HepG2 (cell line): ENCODE measurements around the gene ANO5. TPM values are rescaled to one million over a fixed set of nuclear protein-coding genes. Genes with fewer than 3 reads are reported as not detected.

Experiments
- IRX3 ChIP-seq: sonication (generic); formaldehyde crosslinking; IDR thresholded peaks from 2 replicates; pipeline ENCODE4 v1.8.1; 2023; ENCODE audit warnings: mild to moderate bottlenecking, low read depth, missing genetic modification reagents, borderline replicate concordance
- MED1 ChIP-seq: sonication (generic); formaldehyde crosslinking; IDR thresholded peaks from 2 replicates; pipeline ENCODE4 v1.4.0; 2020; ENCODE audit warnings: missing genetic modification reagents
- PTBP1 ChIP-seq: fragments of 200-400 bp; formaldehyde crosslinking; IDR thresholded peaks from 2 replicates; pipeline ENCODE4 v1.6.1; 2018; ENCODE audit warnings: low read length, low read depth; ENCODE audit not compliant: poor library complexity, severe bottlenecking
- RFX5 ChIP-seq: IDR thresholded peaks from 2 replicates; pipeline ENCODE4 v1.6.1; 2011; ENCODE audit warnings: low read depth, low read length, improper control_type of control experiment
- THAP7 ChIP-seq: sonication (generic); formaldehyde crosslinking; IDR thresholded peaks from 2 replicates; pipeline ENCODE4 v1.8.1; 2023; ENCODE audit warnings: mild to moderate bottlenecking, missing genetic modification reagents
- ZBTB7B ChIP-seq: sonication (generic); formaldehyde crosslinking; IDR thresholded peaks from 2 replicates; pipeline ENCODE4 v1.4.0; 2020; ENCODE audit warnings: missing genetic modification reagents
- ZFP37 ChIP-seq: sonication (generic); formaldehyde crosslinking; IDR thresholded peaks from 2 replicates; pipeline ENCODE4 v1.4.0; 2020; ENCODE audit warnings: missing genetic modification reagents, borderline replicate concordance
- ZFP91 ChIP-seq: sonication (generic); formaldehyde crosslinking; IDR thresholded peaks from 2 replicates; pipeline ENCODE4 v1.9.0; 2022; ENCODE audit warnings: missing genetic modification reagents, mild to moderate bottlenecking, borderline replicate concordance
- ZNF12 ChIP-seq: sonication (generic); formaldehyde crosslinking; IDR thresholded peaks from 2 replicates; pipeline ENCODE4 v1.5.0; 2020; ENCODE audit warnings: missing genetic modification reagents
- ZNF619 ChIP-seq: sonication (generic); formaldehyde crosslinking; IDR thresholded peaks from 2 replicates; pipeline ENCODE4 v1.4.0; 2020; ENCODE audit warnings: mild to moderate bottlenecking, missing genetic modification reagents
- ZNF639 ChIP-seq: conservative IDR thresholded peaks from 2 replicates; pipeline ENCODE4 v1.6.1; 2018; ENCODE audit warnings: missing genetic modification reagents
- ZNF713 ChIP-seq: sonication (generic); formaldehyde crosslinking; IDR thresholded peaks from 2 replicates; pipeline ENCODE4 v1.4.0; 2020; ENCODE audit warnings: mild to moderate bottlenecking, missing genetic modification reagents
- polyA plus RNA-seq, 8 experiments: library from polyadenylated mRNA; depleted of rRNA in 3 of 8; stranded (reverse) in 7 of 8; unstranded in 1 of 8; fragments of >200 nt; fragmentation: Illumina TruSeq in 4 of 8; extraction: Trizol in 4 of 8; gene quantifications; 2 replicates each; pipeline versions ENCODE4 v1.2.1 to v1.2.3, GENCODE V29; 2011 to 2016; ENCODE audit warnings: low read depth in 4 of 8, missing spikeins in 1 of 8, mixed read lengths in 1 of 8; ENCODE audit not compliant: insufficient read depth in 1 of 8
- total RNA-seq, 5 experiments: library from RNA; depleted of rRNA; stranded (reverse); fragments of >200 nt; fragmentation: Illumina TruSeq; extraction: Trizol; gene quantifications; 2 replicates each; pipeline ENCODE4 v1.2.3, GENCODE V29; 2016; ENCODE audit warnings: low read depth in 1 of 5
- TF ChIP-seq, protein P1 (sequence below): sonication (generic); formaldehyde crosslinking; conservative IDR thresholded peaks from 2 replicates; pipeline ENCODE4 v1.8.1; 2023; ENCODE audit warnings: missing genetic modification reagents
- TF ChIP-seq, protein P2 (sequence below): sonication (generic); formaldehyde crosslinking; IDR thresholded peaks from 2 replicates; pipeline ENCODE4 v1.9.0; 2021; ENCODE audit warnings: mild to moderate bottlenecking, missing genetic modification reagents
- TF ChIP-seq, protein P3 (sequence below): IDR thresholded peaks from 2 replicates; pipeline ENCODE4 v1.6.1; 2016; ENCODE audit warnings: missing compliant biosample characterization, missing genetic modification reagents, borderline replicate concordance
- TF ChIP-seq, protein P4 (sequence below): sonication (generic); formaldehyde crosslinking; IDR thresholded peaks from 2 replicates; pipeline ENCODE4 v1.4.0; 2020; ENCODE audit warnings: missing genetic modification reagents

ANO5 gene
- total and polyA plus RNA-seq, 2 of the 13 experiments (the other 11 are each of a cell fraction or from before 2014, with no cell fraction given) = 0.02 to 0.03 TPM

DNA sequence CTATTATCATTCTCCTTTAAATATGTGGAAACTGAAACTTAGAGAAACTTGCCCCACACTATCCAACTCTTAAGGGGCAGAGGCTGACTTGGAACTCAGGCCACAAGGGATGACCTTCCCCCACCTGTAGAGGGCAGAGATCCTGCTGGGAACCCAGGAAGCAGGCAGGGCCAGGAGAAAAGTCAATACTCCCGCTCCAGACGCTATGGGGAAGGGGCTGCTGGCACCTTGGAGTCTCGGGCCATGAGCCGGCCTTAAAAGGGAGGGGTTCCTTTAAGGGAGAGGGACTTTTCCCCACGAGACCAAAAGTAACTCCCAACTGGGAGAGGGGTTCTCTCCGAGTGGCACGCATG is 620 bp upstream of the ANO5 start (continued):
- TF ChIP-seq, protein P1, sequence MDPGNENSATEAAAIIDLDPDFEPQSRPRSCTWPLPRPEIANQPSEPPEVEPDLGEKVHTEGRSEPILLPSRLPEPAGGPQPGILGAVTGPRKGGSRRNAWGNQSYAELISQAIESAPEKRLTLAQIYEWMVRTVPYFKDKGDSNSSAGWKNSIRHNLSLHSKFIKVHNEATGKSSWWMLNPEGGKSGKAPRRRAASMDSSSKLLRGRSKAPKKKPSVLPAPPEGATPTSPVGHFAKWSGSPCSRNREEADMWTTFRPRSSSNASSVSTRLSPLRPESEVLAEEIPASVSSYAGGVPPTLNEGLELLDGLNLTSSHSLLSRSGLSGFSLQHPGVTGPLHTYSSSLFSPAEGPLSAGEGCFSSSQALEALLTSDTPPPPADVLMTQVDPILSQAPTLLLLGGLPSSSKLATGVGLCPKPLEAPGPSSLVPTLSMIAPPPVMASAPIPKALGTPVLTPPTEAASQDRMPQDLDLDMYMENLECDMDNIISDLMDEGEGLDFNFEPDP (CRISPR knock-in tag) = 0 out of 2 replicates have a peak, but pooled peaks have one; percentile 79
- no peak for TF ChIP-seq PTBP1
- TF ChIP-seq, protein P2, sequence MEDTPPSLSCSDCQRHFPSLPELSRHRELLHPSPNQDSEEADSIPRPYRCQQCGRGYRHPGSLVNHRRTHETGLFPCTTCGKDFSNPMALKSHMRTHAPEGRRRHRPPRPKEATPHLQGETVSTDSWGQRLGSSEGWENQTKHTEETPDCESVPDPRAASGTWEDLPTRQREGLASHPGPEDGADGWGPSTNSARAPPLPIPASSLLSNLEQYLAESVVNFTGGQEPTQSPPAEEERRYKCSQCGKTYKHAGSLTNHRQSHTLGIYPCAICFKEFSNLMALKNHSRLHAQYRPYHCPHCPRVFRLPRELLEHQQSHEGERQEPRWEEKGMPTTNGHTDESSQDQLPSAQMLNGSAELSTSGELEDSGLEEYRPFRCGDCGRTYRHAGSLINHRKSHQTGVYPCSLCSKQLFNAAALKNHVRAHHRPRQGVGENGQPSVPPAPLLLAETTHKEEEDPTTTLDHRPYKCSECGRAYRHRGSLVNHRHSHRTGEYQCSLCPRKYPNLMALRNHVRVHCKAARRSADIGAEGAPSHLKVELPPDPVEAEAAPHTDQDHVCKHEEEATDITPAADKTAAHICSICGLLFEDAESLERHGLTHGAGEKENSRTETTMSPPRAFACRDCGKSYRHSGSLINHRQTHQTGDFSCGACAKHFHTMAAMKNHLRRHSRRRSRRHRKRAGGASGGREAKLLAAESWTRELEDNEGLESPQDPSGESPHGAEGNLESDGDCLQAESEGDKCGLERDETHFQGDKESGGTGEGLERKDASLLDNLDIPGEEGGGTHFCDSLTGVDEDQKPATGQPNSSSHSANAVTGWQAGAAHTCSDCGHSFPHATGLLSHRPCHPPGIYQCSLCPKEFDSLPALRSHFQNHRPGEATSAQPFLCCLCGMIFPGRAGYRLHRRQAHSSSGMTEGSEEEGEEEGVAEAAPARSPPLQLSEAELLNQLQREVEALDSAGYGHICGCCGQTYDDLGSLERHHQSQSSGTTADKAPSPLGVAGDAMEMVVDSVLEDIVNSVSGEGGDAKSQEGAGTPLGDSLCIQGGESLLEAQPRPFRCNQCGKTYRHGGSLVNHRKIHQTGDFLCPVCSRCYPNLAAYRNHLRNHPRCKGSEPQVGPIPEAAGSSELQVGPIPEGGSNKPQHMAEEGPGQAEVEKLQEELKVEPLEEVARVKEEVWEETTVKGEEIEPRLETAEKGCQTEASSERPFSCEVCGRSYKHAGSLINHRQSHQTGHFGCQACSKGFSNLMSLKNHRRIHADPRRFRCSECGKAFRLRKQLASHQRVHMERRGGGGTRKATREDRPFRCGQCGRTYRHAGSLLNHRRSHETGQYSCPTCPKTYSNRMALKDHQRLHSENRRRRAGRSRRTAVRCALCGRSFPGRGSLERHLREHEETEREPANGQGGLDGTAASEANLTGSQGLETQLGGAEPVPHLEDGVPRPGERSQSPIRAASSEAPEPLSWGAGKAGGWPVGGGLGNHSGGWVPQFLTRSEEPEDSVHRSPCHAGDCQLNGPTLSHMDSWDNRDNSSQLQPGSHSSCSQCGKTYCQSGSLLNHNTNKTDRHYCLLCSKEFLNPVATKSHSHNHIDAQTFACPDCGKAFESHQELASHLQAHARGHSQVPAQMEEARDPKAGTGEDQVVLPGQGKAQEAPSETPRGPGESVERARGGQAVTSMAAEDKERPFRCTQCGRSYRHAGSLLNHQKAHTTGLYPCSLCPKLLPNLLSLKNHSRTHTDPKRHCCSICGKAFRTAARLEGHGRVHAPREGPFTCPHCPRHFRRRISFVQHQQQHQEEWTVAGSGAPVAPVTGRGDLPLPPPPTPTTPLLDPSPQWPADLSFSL (CRISPR knock-in tag) = no peak
- no peak for TF ChIP-seq ZBTB7B (CRISPR knock-in tag)
- TF ChIP-seq IRX3 = no peak
- no peak for TF ChIP-seq ZNF12 (CRISPR knock-in tag)
- no peak for TF ChIP-seq ZNF713 (CRISPR knock-in tag)
- no peak for TF ChIP-seq MED1 (CRISPR knock-in tag)
- no peak for TF ChIP-seq ZFP37
- no peak for TF ChIP-seq THAP7 (CRISPR knock-in tag)
- TF ChIP-seq, protein P3, sequence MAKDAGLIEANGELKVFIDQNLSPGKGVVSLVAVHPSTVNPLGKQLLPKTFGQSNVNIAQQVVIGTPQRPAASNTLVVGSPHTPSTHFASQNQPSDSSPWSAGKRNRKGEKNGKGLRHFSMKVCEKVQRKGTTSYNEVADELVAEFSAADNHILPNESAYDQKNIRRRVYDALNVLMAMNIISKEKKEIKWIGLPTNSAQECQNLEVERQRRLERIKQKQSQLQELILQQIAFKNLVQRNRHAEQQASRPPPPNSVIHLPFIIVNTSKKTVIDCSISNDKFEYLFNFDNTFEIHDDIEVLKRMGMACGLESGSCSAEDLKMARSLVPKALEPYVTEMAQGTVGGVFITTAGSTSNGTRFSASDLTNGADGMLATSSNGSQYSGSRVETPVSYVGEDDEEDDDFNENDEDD (CRISPR knock-in tag) = no peak
- TF ChIP-seq, protein P4, sequence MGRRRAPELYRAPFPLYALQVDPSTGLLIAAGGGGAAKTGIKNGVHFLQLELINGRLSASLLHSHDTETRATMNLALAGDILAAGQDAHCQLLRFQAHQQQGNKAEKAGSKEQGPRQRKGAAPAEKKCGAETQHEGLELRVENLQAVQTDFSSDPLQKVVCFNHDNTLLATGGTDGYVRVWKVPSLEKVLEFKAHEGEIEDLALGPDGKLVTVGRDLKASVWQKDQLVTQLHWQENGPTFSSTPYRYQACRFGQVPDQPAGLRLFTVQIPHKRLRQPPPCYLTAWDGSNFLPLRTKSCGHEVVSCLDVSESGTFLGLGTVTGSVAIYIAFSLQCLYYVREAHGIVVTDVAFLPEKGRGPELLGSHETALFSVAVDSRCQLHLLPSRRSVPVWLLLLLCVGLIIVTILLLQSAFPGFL (CRISPR knock-in tag) = no peak
- no peak for TF ChIP-seq ZNF639
- no peak for TF ChIP-seq ZNF619 (CRISPR knock-in tag)
- TF ChIP-seq ZFP91 (CRISPR knock-in tag) = peak; percentile 61; the same call in 1 of the 2 replicates
- TF ChIP-seq RFX5 = no peak
